Raji (cell line): ENCODE data around the gene PIKFYVE.

Source experiments
- POLR2A ChIP-seq: IDR thresholded peaks from 2 replicates; pipeline ENCODE4 v1.6.1; 2011; ENCODE audit warnings: low read depth, low read length, control low read depth; ENCODE audit not compliant: insufficient read depth

Gene PIKFYVE

GRCh38 chr2:208318127-208318526, 52.1 kb downstream of the PIKFYVE start:
- no peak for TF ChIP-seq POLR2A

- TF ChIP-seq POLR2A, result no peak
These were observed 53.3 kb downstream of the PIKFYVE start for GRCh38 chr2:208319391-208319790.

DNA sequence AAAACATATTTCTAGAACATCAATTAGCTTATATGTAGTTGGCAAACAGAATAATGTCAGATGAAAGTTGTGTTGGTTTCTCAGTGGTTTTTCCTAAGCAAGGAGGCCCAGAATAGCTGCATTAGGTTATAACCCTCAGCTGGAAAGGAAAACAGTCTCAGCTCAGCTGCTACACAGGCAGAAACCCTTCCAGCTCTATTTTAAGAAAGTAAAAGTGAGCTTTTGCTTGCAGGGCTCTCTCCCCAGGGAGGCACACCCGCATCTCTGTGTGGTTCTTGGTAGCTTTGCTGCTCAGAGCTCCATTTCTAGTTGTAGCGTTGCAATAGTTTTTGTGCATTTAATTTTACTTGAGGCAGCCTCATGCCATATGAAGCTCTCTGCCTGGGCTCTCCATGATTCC, 54.6 kb downstream of the PIKFYVE start:
- TF ChIP-seq POLR2A, result no peak

- no peak for TF ChIP-seq POLR2A
These were observed 60.0 kb downstream of the PIKFYVE start for GRCh38 chr2:208326016-208326415.

- no peak for TF ChIP-seq POLR2A
These were observed 63.4 kb downstream of the PIKFYVE start for GRCh38 chr2:208329485-208329884.

GRCh38 chr2:208334230-208334629, 68.2 kb downstream of the PIKFYVE start:
- no peak for TF ChIP-seq POLR2A

- no peak for TF ChIP-seq POLR2A
These were observed 80.7 kb downstream of the PIKFYVE start for GRCh38 chr2:208346756-208347155.

DNA sequence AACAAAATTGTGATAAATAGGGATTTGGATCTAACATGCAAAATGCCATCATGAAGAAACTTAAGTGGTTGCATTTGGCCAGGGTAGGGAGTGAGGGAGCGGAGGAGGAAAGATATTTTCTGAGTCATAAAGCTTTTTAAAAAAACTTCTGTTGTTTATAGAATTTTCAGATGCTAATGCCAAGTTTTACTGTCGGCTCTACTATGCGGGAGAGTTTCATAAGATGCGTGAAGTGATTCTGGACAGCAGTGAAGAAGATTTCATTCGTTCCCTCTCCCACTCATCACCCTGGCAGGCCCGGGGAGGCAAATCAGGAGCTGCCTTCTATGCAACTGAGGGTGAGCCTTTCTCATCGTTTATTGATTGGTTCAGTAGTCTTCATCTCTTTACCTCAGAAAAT, 84.6 kb downstream of the PIKFYVE start:
- no peak for TF ChIP-seq POLR2A

DNA sequence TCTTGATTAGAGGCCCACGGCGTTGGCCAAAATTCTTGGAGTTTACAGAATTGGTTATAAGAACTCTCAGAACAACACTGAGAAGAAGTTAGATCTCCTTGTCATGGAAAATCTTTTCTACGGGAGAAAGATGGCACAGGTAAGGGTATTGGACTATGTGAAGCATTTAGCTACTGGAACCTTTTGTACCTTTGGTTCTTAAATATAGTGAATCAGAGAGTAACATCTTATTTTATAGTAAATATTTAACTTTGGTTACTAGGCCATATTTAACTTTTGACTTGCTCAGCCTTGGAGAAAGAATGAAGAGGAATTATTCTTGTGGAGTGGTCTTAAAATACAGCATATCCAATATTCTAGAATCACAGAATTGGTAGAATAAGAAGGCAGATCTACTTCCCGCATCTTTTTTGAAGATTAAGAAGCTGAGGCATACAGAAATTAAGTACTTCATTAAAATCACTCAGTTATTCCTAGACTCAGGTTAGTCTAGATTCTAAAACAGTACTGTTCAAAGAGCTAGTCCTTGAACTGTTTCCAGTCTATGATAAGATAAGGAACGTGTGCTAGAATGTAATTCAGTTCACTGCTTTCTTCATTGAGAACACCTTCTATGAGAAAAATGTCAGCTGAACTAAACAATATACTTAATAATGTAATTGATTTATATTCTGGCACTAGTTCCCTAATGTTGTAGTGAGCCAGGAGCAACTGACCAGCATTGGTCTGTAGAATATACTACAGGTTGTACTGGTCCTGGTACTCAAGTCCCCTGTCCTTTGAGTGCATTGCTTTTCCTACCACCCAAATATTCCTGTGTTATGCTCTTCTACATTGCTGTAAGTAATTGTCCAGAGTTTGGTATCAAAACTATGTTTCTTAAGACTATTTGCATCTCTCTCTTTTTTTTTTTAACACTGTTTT, 86.9 kb downstream of the PIKFYVE start:
- no peak for TF ChIP-seq POLR2A

- no peak for TF ChIP-seq POLR2A
These were observed 88.9 kb downstream of the PIKFYVE start for GRCh38 chr2:208354964-208355381.

DNA sequence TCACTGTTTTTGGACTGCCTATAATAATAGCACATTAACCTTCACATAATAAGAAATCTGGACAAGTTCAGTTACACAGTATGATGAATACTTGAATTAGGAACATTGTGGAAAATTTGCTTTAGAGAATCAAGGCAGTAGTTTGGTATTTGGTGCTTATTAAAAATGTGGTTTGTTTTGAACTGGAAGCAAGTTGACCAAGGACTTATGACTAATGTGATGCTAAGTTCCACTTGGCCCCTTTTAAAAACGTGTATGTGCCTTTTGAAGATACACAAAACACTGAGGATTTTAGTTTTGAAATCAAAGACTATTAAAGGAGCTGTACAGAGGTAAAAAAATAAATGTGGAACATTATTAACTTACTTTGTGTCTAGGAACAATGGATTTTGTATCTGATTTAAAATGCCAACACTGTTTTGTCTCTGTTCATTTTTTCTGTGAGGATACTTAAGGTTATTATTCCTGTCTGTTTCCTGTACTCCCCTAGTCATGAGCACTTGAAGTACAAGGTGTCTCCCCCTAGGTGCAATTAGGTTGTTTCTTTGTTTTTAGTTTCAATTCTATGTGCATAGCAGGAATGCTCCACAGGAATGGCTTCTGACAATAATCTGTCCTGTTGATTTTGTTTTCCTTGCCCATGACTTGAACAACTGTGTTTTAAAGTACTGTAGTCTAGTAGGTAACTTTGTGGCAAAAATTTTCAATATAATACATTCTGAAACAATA, 91.0 kb downstream of the PIKFYVE start:
- TF ChIP-seq POLR2A, result no peak

GRCh38 chr2:208358758-208359631, 92.9 kb downstream of the PIKFYVE start:
- TF ChIP-seq POLR2A, result no peak

DNA sequence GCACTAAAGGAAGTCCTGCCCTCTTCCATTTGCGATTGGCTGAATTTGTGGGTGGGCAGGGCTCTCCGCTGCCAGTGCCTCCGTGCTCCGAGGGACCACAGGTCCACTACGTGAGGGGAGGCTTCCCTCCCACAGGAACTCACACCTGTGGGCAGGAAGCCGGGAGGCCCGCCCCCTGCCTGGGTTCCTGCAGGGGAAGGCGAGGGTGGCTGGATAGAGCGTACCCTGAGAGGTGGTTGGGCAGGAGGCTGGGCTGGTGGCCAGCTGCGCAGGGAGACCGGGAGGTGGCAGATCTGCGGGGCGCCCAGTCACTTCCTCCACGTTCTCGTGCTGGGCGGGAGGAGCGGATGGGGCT, 93.6 kb downstream of the PIKFYVE start:
- TF ChIP-seq POLR2A, result no peak

GRCh38 chr2:208360259-208361076, 94.4 kb downstream of the PIKFYVE start:
- no peak for TF ChIP-seq POLR2A
